Activated T-cell treated with anti-CD3 and anti-CD28 coated beads, Interleukin-2, amount 50 U/mL, for 72 hours (primary cell): ENCODE measurements around the gene MTA1. TPM values are rescaled to one million over a fixed set of nuclear protein-coding genes. Genes with fewer than 3 reads are reported as not detected.

Experiments
- ATAC-seq, 2 donors: fragments of 150-1000 bp; cut with Tn5 transposase; replicated peaks in 1 of 2; 2 replicates each; pipeline ENCODE4 v1.10.0; 2021; ENCODE audit warnings: moderate library complexity in 2 of 2, mild to moderate bottlenecking in 1 of 2
- DNase-seq, 2 donors: peaks; one replicate each; pipeline ENCODE4 v3.0.0; 2021 to 2022; ENCODE audit warnings: mixed read lengths in 1 of 2
- H3K27ac Mint-ChIP-seq: one replicate; pipeline ENCODE4 v1.8.0; 2022; ENCODE audit warnings: mild to moderate bottlenecking, moderate library complexity, mixed read lengths
- H3K27me3 Mint-ChIP-seq: one replicate; pipeline ENCODE4 v1.8.0; 2022; ENCODE audit warnings: low read depth, mixed read lengths
- H3K36me3 Mint-ChIP-seq, 2 donors: one replicate each; pipeline ENCODE4 v1.8.0; 2022; ENCODE audit warnings: mixed read lengths in 2 of 2, mild to moderate bottlenecking in 1 of 2; ENCODE audit not compliant: insufficient read depth in 2 of 2
- H3K4me1 Mint-ChIP-seq: one replicate; pipeline ENCODE4 v1.8.0; 2022; ENCODE audit warnings: low read depth, mixed read lengths
- H3K4me3 Mint-ChIP-seq, 2 donors: one replicate each; pipeline ENCODE4 v1.8.0; 2022; ENCODE audit warnings: mild to moderate bottlenecking in 2 of 2, mixed read lengths in 2 of 2, moderate library complexity in 2 of 2
- H3K9me3 Mint-ChIP-seq, 2 donors: one replicate each; pipeline ENCODE4 v1.8.0; 2022; ENCODE audit warnings: mixed read lengths in 2 of 2
- total RNA-seq, 2 donors: library from RNA; stranded (reverse); gene quantifications; one replicate each; pipeline ENCODE4 v1.2.3, GENCODE V29; 2022

The MTA1 gene
- total RNA-seq, 2 donors from 2014 or later, result 125 to 140 TPM

GRCh38 chr14:105417690-105418121 is 1.9 kb upstream of the MTA1 start:
- H3K4me1 Mint-ChIP-seq, result peaks cover 32% of the 10 kb centered on the region

GRCh38 chr14:105418269-105419194 is 1.1 kb upstream of the MTA1 start:
- no peak overlapping the region for H3K27ac Mint-ChIP-seq
- DNase-seq (no peak), ATAC-seq (no peak)
- no peaks in the 10 kb centered on the region for H3K9me3 Mint-ChIP-seq
- H3K36me3 Mint-ChIP-seq, result peaks cover 3 to 7% of the 10 kb centered on the region in 2 donors
- H3K4me3 Mint-ChIP-seq, result peak overlapping the region; percentile 41 to 75
- peaks cover 35% of the 10 kb centered on the region for H3K4me1 Mint-ChIP-seq
- H3K27me3 Mint-ChIP-seq, result no peaks in the 10 kb centered on the region

More at GRCh38 chr14:105417690-105418121, 1.9 kb upstream of the MTA1 start:
- DNase-seq (no peak), ATAC-seq (no peak)
- H3K27ac Mint-ChIP-seq, result no peak overlapping the region
- H3K9me3 Mint-ChIP-seq, result no peaks in the 10 kb centered on the region
- peaks cover 7% of the 10 kb centered on the region for H3K27me3 Mint-ChIP-seq
- H3K4me3 Mint-ChIP-seq, result peak overlapping the region in 1 of 2 donors; percentile 20
- peaks cover 3 to 7% of the 10 kb centered on the region in 2 donors for H3K36me3 Mint-ChIP-seq

- H3K9me3 Mint-ChIP-seq, result no peaks in the 10 kb centered on the region
- no peaks in the 10 kb centered on the region for H3K27me3 Mint-ChIP-seq
- DNase-seq (no peak), ATAC-seq (peak; percentile 13 to 30)
- H3K4me3 Mint-ChIP-seq, result peak overlapping the region; percentile 88 to 90
- peak overlapping the region; percentile 88 for H3K27ac Mint-ChIP-seq
- peaks cover 37% of the 10 kb centered on the region for H3K4me1 Mint-ChIP-seq
- H3K36me3 Mint-ChIP-seq, result peaks cover 3 to 7% of the 10 kb centered on the region in 2 donors
Measured at GRCh38 chr14:105420101-105420973, 710 bp downstream of the MTA1 start.

GRCh38 chr14:105420974-105421674 is 1.5 kb downstream of the MTA1 start:
- ATAC-seq, result no peak
- Mint-ChIP-seq H3K4me1 (peaks cover 35% of the 10 kb centered on the region), H3K27ac (peak overlapping the region; percentile 88), H3K4me3 (peak overlapping the region; percentile 88 to 90), H3K27me3 (no peaks in the 10 kb centered on the region), H3K36me3 (peaks cover 3 to 9% of the 10 kb centered on the region in 2 donors), H3K9me3 (no peaks in the 10 kb centered on the region)
- no peak for DNase-seq

DNA sequence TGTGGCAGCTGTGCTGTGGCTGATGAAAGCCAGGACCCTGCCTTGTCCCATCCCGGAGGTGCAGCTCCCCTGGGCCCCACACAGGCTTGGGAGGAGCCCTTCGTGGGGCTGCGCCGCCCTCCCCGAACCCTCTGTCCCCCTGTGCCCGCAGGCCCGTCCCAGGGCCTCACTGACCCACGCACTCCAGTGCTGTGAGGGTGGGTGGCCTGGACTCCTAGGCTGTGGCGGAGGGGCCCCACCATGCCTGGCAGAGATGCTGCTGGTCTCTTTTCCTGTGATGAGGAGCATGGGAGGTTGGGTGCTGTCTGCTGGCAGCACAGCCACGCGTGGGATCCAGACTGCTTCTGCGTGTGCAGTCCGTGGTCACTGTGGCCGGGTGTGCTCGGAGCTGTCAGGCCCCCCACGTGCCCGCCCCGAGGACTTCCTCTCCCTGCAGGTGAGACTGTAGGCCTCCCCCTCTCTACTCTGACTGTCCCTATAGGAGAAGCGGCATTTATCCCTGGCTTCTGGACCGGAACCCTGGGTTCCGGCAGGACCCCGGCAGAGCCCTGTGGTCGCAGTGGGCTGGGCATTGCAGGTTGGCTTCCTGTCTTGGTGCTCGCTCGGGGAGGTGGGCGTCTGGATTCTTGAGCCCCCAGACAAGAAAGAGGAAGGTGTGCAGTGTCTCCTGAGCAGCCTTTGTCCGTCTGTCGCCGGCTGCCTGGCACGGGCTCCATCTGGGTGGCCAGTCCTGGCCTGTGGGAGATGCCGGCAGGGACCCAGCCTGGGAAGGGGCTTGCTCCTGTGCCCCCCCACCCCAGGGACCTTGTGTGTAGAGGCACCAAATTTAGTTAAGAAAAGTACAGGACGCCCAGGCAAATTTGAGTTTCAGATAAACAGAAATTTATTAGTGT is 2.3 kb downstream of the MTA1 start:
- ATAC-seq (no peak), DNase-seq (no peak)
- no peaks in the 10 kb centered on the region for H3K27me3 Mint-ChIP-seq
- H3K36me3 Mint-ChIP-seq, result peaks cover 5 to 14% of the 10 kb centered on the region in 2 donors
- H3K9me3 Mint-ChIP-seq, result no peaks in the 10 kb centered on the region
- peak overlapping the region; percentile 88 for H3K27ac Mint-ChIP-seq
- peak overlapping the region; percentile 88 to 90 for H3K4me3 Mint-ChIP-seq
- peaks cover 36% of the 10 kb centered on the region for H3K4me1 Mint-ChIP-seq

- H3K9me3 Mint-ChIP-seq, result no peaks in the 10 kb centered on the region
- peaks cover 42% of the 10 kb centered on the region for H3K4me1 Mint-ChIP-seq
- H3K36me3 Mint-ChIP-seq, result peaks cover 7 to 16% of the 10 kb centered on the region in 2 donors
- no peaks in the 10 kb centered on the region for H3K27me3 Mint-ChIP-seq
- peak overlapping the region; percentile 50 for H3K27ac Mint-ChIP-seq
- no peak for ATAC-seq
- no peak for DNase-seq
- H3K4me3 Mint-ChIP-seq, result peak overlapping the region in 1 of 2 donors; percentile 90
Measured at GRCh38 chr14:105422695-105423487, 3.3 kb downstream of the MTA1 start.

GRCh38 chr14:105423488-105424195 is 4.0 kb downstream of the MTA1 start:
- Mint-ChIP-seq H3K27me3 (no peaks in the 10 kb centered on the region), H3K4me3 (peak overlapping the region in 1 of 2 donors; percentile 39), H3K36me3 (peaks cover 7 to 20% of the 10 kb centered on the region in 2 donors), H3K4me1 (peaks cover 34% of the 10 kb centered on the region), H3K9me3 (no peaks in the 10 kb centered on the region), H3K27ac (peak overlapping the region; percentile 73)
- DNase-seq (no peak), ATAC-seq (no peak)

GRCh38 chr14:105424861-105425260 is 5.2 kb downstream of the MTA1 start:
- DNase-seq (no peak), ATAC-seq (no peak)
- H3K27ac Mint-ChIP-seq, result no peak overlapping the region
- peaks cover 7 to 20% of the 10 kb centered on the region in 2 donors for H3K36me3 Mint-ChIP-seq
- H3K4me1 Mint-ChIP-seq, result peaks cover 30% of the 10 kb centered on the region
- no peaks in the 10 kb centered on the region for H3K27me3 Mint-ChIP-seq
- H3K4me3 Mint-ChIP-seq, result no peak overlapping the region
- H3K9me3 Mint-ChIP-seq, result no peaks in the 10 kb centered on the region

DNA sequence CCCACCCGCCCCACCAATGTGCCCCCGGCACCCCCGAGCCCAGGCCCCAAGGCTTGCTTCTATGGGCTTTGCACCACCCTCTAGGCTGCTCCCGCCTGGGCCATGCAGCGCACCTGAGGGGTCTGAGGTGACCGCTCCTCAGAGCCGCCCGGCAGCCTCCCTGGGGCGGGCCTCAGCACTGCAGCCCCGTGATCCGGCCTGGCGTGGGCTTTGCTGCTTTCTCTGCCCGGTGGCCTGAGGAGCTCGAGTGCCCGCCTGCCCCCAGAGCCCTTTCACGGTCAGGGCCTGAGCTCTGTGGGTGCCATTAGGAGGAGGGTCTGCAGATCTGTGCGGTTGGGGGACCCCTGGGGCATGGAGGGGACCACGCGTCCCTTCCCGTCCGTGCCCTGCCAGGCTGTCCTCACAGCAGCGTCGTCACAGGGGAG is 6.2 kb downstream of the MTA1 start:
- H3K27ac Mint-ChIP-seq, result no peak overlapping the region
- ATAC-seq, result no peak

GRCh38 chr14:105426416-105427130 is 6.9 kb downstream of the MTA1 start:
- no peak for DNase-seq
- Mint-ChIP-seq H3K4me1 (peaks cover 25% of the 10 kb centered on the region), H3K9me3 (no peaks in the 10 kb centered on the region), H3K4me3 (no peak overlapping the region), H3K36me3 (peaks cover 7 to 25% of the 10 kb centered on the region in 2 donors), H3K27me3 (no peaks in the 10 kb centered on the region), H3K27ac (no peak overlapping the region)
- no peak for ATAC-seq

More for the DNA sequence above, 6.2 kb downstream of the MTA1 start:
- peaks cover 27% of the 10 kb centered on the region for H3K4me1 Mint-ChIP-seq
- no peaks in the 10 kb centered on the region for H3K27me3 Mint-ChIP-seq
- peaks cover 8 to 22% of the 10 kb centered on the region in 2 donors for H3K36me3 Mint-ChIP-seq
- no peak overlapping the region for H3K4me3 Mint-ChIP-seq
- no peaks in the 10 kb centered on the region for H3K9me3 Mint-ChIP-seq
- no peak for DNase-seq
